Gastroesophageal sphincter (tissue), 3 donors: ENCODE results near the gene JPT1.

ENCODE experiments used
- CTCF ChIP-seq, 4 experiments: fragments of 200-600 bp in 2 of 4; fragments of 450-650 bp in 2 of 4; sonication (generic) in 1 of 4; IDR thresholded peaks; one replicate each; pipeline ENCODE4 v1.5.1; 2017 to 2019; ENCODE audit warnings: antibody characterized with exemption in 4 of 4, mild to moderate bottlenecking in 2 of 4, moderate library complexity in 2 of 4
- EP300 ChIP-seq: sonication (generic); formaldehyde crosslinking; IDR thresholded peaks from one replicate; pipeline ENCODE4 v1.6.1; 2017; ENCODE audit warnings: antibody characterized with exemption, mild to moderate bottlenecking
- POLR2A ChIP-seq, 2 donors: fragments of 450-650 bp; IDR thresholded peaks; one replicate each; pipeline ENCODE4 v1.6.1; 2017; ENCODE audit warnings: antibody characterized with exemption in 2 of 2, mild to moderate bottlenecking in 2 of 2, moderate library complexity in 1 of 2
- POLR2AphosphoS5 ChIP-seq: sonication (generic); formaldehyde crosslinking; IDR thresholded peaks from one replicate; pipeline ENCODE4 v1.6.1; 2017; ENCODE audit warnings: antibody characterized with exemption

GRCh38 chr17:75138519-75138918 lies 15.8 kb downstream of the JPT1 start:
- TF ChIP-seq POLR2AphosphoS5 (no peak), POLR2A (IDR thresholded peaks at IDR 0.05) (no peak), EP300 (no peak), CTCF (IDR thresholded peaks at IDR 0.05) (no peak)
